C4-2B (cell line): ENCODE results near the gene KCNQ1.

Experiments used
- CTCF ChIP-seq: fragments of 450-650 bp; conservative IDR thresholded peaks from 2 replicates; pipeline ENCODE4 v1.5.1; 2017; ENCODE audit warnings: mild to moderate bottlenecking
- ZFX ChIP-seq: fragments of 450-650 bp; IDR thresholded peaks from 2 replicates; pipeline ENCODE4 v1.6.1; 2017

- no peak for TF ChIP-seq CTCF
- no peak for TF ChIP-seq ZFX
Observed at GRCh38 chr11:2711161-2711560, 266.4 kb downstream of the KCNQ1 start.
